ENCODE results near the gene EPHA8.
A peak's percentile ranks its signal among the peaks of the same experiment; 100 is the strongest.

Gene EPHA8

GRCh38 chr1:22537441-22538139 is 25.7 kb upstream of the EPHA8 start:
- no peak for DNase-seq

GRCh38 chr1:22539510-22540118 is 23.7 kb upstream of the EPHA8 start:
- no peak for DNase-seq

DNA sequence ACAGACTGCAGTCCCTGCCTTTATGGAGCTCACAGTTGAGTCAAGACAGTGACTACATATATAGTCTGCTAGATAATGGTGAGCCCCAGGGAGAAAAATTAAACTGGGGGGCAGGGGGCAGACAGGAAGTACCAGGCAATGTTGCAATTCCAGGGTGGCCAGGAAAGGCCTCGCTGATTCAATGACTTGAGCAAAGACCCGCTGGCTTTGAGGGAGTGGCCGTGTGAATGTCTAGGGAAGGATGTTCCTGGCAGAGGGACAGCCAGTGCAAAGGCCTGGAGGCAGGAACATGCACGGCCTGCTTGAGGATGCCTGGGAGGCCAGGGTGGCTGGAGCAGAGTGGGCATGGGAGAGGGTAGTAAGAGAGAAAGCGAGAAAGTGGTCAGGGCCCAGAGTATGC is 23.0 kb upstream of the EPHA8 start:
- no peak for DNase-seq

- no peak for DNase-seq
Observed at GRCh38 chr1:22542886-22543285, 20.4 kb upstream of the EPHA8 start.

DNA sequence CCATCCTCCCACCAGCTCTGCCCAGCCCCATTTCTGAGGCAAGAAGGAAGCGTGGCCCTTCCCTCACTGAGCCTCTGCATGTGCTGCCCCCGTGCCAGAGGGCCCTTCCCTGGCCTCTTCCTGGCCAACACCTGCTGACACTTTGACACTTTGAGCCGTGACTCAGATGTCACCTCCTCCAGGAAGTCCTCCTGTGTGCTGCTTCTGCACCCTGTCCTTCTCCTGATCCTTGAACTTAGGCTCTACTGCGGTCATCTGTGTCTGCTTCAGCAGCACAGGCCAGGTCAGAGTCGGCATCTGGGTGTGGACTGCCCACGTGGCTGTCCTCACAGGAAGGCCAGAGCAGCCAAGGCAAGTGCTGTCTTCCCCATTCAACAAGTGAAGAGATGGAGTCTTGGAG is 19.6 kb upstream of the EPHA8 start:
- DNase-seq, result no peak

GRCh38 chr1:22544606-22545005 is 18.7 kb upstream of the EPHA8 start:
- DNase-seq, result no peak

- no peak for DNase-seq
Observed at GRCh38 chr1:22545141-22545540, 18.1 kb upstream of the EPHA8 start.

GRCh38 chr1:22547186-22547817 is 16.0 kb upstream of the EPHA8 start:
- no peak for DNase-seq

- no peak for DNase-seq
Observed at GRCh38 chr1:22547818-22548462, 15.3 kb upstream of the EPHA8 start.

GRCh38 chr1:22550021-22550420 is 13.3 kb upstream of the EPHA8 start:
- no peak for DNase-seq

DNA sequence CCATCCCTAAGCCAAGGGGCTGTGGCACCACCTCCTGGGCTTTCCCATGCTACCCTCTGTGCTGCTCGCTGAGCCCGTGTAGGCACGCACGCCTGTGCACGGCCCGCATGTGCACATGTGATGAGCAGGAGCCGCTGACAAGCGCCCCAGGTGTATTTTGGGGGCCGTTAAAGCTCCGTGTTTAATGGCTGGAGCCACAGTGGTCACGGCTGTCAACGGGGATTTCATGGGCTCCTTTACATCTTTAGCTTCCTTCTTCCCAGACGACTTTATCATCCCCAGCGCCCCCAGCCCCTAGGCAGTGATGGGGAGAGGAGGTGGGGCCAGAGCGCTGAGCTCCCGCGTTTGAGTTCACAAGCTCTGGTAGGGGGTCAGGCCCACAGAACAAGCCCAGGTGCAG is 11.7 kb upstream of the EPHA8 start:
- no peak for DNase-seq

GRCh38 chr1:22552021-22552420 is 11.3 kb upstream of the EPHA8 start:
- no peak for DNase-seq

DNA sequence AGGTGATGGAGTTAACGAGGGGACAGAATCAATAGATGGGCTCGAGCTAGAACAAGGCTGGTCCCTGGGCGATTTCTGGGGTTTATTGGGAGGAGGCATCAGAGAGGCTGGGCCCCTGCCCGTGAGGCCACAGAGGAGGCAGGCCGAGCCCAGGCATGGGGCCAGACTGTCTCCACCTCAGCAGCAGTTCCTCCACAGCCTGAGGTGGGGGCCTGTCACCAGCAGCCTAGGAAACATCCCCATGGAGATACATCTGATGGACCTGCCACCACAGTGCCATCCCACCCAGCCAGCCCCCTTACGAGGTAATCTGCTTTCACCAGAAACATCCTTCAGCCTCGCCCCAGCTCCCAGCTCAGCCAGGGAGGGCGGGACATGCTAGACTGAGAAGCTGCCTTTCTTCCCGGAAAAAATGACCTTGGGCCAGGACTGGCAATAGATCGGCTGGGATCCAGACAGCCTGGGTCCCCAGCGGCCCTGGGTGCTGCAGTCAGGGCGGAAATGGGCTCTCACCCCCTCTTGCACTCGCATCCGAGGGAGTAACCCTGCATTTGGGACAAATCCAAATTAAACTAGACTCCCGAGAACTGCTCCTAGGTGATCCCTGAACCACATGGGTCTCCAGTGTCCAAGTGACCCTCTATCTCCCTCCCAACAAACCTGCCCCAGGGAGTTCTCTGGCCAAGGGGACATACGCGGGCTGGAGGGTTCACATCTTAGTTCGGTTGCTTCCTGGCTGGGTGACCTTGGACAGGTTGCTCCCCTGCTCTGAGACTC is 10.0 kb upstream of the EPHA8 start:
- no peak for DNase-seq

DNA sequence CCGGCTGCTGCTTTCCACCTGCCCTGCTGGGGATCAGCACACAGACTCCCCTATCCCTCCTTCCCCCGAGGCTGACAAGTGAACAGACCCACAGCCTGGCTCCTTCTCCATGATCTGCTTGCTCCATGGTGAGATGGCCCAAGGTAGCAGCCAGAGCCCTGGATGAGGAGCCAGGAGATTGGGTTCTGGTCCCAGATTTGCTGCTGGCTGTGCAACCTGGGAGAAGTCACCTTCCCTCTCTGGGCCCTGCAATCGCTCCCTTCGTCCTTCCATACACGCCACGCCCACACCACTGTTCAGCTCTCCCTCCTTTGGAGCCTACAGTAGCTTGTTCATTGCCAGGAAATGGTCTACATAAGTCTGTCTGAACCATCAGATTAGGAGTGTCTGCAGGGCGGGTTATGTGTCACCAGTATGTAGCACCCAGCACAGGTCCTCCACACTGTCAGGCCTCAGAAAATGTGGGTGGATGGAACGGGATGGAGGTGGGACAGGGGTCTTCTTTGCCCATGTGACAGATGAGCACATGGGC is 9.2 kb upstream of the EPHA8 start:
- no peak for DNase-seq

- no peak for DNase-seq
Observed at GRCh38 chr1:22555371-22555656, 8.0 kb upstream of the EPHA8 start.

DNA sequence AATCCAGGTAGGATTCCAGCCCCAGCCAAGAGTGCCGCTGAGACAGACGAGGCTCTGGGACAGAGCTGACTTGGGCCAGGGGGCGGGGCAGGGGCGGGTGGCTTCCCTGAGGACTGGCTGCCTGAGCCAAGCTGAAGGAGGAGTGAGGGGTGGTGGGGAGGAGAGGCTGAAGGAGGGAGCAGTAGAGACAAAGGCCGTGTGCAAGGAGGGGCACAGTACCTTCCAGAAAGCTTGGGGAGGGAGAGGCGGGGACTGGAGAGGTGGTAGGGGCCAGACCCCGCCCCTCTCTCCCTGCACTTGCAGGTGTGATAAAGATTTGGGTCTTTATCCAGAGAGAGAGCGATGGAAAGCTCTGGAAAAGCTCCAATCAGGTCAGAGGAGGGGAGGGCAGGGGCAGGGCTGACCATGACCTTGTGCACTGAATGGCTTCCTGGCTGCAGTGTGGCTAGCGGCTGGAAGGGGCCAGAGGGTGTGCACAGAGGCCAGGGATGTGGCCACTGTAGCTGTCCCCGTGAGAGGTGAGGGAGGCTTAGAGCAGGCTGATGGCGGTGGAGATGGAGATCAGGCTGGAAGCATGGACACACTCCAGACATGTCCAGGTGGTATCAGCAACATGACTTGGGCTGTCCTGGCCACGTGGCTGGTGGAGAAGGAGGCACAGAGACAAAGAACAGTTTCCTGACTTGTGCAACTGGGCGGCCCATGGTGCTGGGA is 6.7 kb upstream of the EPHA8 start:
- no peak for DNase-seq

GRCh38 chr1:22557341-22557950 is 5.8 kb upstream of the EPHA8 start:
- peak; percentile 32 to 38 for DNase-seq

DNA sequence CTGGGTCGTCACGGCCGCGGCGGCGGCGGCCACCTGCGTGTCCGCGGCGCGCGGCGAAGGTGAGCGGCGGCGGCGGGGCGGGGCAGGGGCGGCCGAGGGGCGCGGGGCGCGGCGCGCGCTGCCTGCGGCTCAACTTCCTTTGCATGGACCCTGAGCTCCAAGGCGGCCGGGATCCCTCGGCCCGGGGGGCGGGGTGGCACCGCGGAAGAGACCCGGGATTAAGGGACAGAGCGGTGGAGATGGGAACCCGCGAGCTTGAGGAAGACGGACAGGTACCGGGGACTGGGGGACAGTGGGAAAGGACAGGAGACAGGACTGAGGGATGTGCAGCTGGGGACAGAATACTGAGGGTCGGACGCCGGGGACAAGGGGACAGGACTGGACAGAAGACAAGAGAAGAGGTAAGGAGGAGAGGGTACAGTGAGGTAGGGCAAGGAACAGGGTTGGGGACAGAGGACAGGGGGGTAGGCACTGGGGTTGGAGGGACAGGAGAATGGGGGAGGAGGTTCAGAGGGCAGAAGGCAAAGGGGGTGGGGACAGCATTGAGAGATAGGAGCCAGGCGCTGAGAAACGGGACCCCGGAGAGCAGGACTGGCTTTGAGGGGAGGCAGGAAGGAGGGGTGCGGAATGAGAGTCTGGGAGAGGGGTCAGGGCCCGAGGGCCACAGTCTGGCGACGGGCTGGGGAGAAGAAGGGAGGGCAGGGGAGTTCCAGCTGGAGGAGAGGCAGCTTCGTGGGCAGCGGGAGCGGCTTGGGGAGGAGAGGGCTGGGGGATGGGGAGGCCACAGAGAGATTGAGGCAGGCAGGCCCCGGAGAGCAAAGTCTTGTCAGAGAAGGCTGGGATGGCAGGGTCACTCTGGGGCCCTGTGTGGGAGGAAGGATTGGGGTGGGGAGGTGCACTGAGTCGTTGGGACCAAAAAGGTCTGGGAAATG is 648 bp downstream of the EPHA8 start:
- no peak for DNase-seq

DNA sequence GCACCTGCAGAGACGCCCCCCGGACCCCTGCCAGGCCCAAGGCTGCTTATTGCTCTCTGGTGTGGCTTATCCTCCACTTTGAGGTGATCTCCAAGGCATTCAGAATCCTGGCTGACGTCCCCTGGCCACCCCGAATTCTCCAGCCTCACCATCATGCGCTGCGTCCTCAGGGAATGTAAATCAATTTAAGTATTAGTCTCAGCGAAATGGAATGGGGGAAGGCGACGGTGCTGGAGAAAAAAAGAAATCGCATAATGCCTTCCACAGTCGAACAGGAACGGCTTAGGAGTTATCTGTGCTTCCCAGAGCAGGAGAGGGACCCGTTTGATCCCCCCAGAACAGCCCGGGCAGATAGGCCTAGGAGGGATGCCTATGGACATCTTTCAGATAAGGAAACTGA is 2.9 kb downstream of the EPHA8 start:
- no peak for DNase-seq

GRCh38 chr1:22567197-22567596 is 3.9 kb downstream of the EPHA8 start:
- no peak for DNase-seq

- DNase-seq, result no peak
Observed at GRCh38 chr1:22567994-22568393, 4.7 kb downstream of the EPHA8 start.

Data from SHP77 (cell line).